CD4-positive, alpha-beta T cell (primary cell): Measurements from ENCODE around the gene CUL7. TPM values are rescaled to one million over a fixed set of nuclear protein-coding genes. Genes with fewer than 3 reads are reported as not detected.

ENCODE experiments used
- ATAC-seq: fragments of 200-7000 bp; cut with Tn5 transposase; one replicate; pipeline ENCODE4 v1.10.0; 2022; ENCODE audit warnings: mild to moderate bottlenecking; ENCODE audit not compliant: poor library complexity
- CTCF ChIA-PET: fragments of 350-600 bp; sonication (Branson Sonifier 250); formaldehyde crosslinking; loops from one replicate; lab custom pipeline; 2021; ENCODE audit warnings: antibody characterized with exemption, inconsistent platforms; lab: Charles Lee
- POLR2A ChIA-PET: fragments of 350-600 bp; sonication (Branson Sonifier 250); formaldehyde crosslinking; loops from one replicate; lab custom pipeline; 2021; ENCODE audit warnings: antibody characterized with exemption, inconsistent platforms; lab: Charles Lee
- DNase-seq, 14 experiments: peaks; one replicate each; pipeline ENCODE4 v3.0.0-alpha.2; 2013 to 2020; ENCODE audit warnings: mixed read lengths in 2 of 14
- H3K27ac ChIP-seq, 2 donors: one replicate each; pipeline versions ENCODE4 v1.5.1 to v1.7.0; 2013; ENCODE audit warnings: low read length in 2 of 2, low read depth in 1 of 2, mild to moderate bottlenecking in 1 of 2
- H3K27me3 ChIP-seq, 2 experiments: 1 replicate in 1 of 2; 2 replicates in 1 of 2; pipeline versions ENCODE4 v1.6.1 to v1.7.0; 2013; ENCODE audit warnings: low read length in 2 of 2, control low read depth in 1 of 2, mild to moderate bottlenecking in 1 of 2, moderate library complexity in 1 of 2; ENCODE audit not compliant: insufficient read depth in 2 of 2, control insufficient read depth in 1 of 2
- H3K36me3 ChIP-seq: one replicate; pipeline ENCODE4 v1.6.1; 2013; ENCODE audit warnings: low read length, control low read depth; ENCODE audit not compliant: insufficient read depth
- H3K4me1 ChIP-seq: one replicate; pipeline ENCODE4 v1.6.1; 2013; ENCODE audit warnings: low read length, control low read depth; ENCODE audit not compliant: insufficient read depth
- H3K4me3 ChIP-seq: one replicate; pipeline ENCODE4 v1.5.1; 2013; ENCODE audit warnings: mild to moderate bottlenecking, low read length, moderate library complexity
- H3K9me3 ChIP-seq, 2 experiments: 1 replicate in 1 of 2; 2 replicates in 1 of 2; pipeline versions ENCODE4 v1.6.1 to v1.7.0; 2013; ENCODE audit warnings: low read length in 2 of 2, mild to moderate bottlenecking in 2 of 2, control low read depth in 1 of 2, moderate library complexity in 1 of 2; ENCODE audit not compliant: control insufficient read depth in 1 of 2, insufficient read depth in 1 of 2
- H3K27ac Mint-ChIP-seq: one replicate; pipeline ENCODE4 v1.8.0; 2020; ENCODE audit warnings: mixed read lengths
- H3K27me3 Mint-ChIP-seq: one replicate; pipeline ENCODE4 v1.8.0; 2021; ENCODE audit warnings: mixed read lengths
- H3K36me3 Mint-ChIP-seq: one replicate; pipeline ENCODE4 v1.8.0; 2021; ENCODE audit warnings: low read depth, mixed read lengths
- H3K4me1 Mint-ChIP-seq: one replicate; pipeline ENCODE4 v1.8.0; 2021; ENCODE audit warnings: low read depth, mixed read lengths
- H3K4me3 Mint-ChIP-seq: one replicate; pipeline ENCODE4 v1.8.0; 2020; ENCODE audit warnings: mild to moderate bottlenecking, mixed read lengths
- H3K9me3 Mint-ChIP-seq: one replicate; pipeline ENCODE4 v1.8.0; 2020; ENCODE audit warnings: mixed read lengths
- intact Hi-C, 2 experiments: fragments of 100-400 bp; cut with DNase I in 1 of 2; cut with micrococcal nuclease in 1 of 2; formaldehyde crosslinking; loops; one replicate each; pipeline versions ENCODE4 v1.15.1 to v1.9.0; 2023 to 2025; cut with DNase I, micrococcal nuclease
- total RNA-seq, 174 experiments: library from RNA in 2 of 174; stranded (reverse) in 2 of 174; gene quantifications; one replicate each; pipeline ENCODE4 v1.2.3 and lab custom pipeline; 2021 to 2026
- TF ChIP-seq, protein P1 (sequence below): fragments of 200-600 bp; IDR thresholded peaks from one replicate; pipeline ENCODE4 v1.8.0; 2022; ENCODE audit warnings: antibody characterized with exemption, mild to moderate bottlenecking

The CUL7 gene
- total RNA-seq, 2 experiments from 2014 or later = 5.9 to 6.9 TPM

- Mint-ChIP-seq H3K4me3 (peak overlapping the region; percentile 45), H3K4me1 (peaks cover 46% of the 10 kb centered on the region), H3K36me3 (peaks cover 77% of the 10 kb centered on the region), H3K9me3 (no peaks in the 10 kb centered on the region), H3K27me3 (no peaks in the 10 kb centered on the region), H3K27ac (peak overlapping the region; percentile 81)
- TF ChIP-seq, protein P1, sequence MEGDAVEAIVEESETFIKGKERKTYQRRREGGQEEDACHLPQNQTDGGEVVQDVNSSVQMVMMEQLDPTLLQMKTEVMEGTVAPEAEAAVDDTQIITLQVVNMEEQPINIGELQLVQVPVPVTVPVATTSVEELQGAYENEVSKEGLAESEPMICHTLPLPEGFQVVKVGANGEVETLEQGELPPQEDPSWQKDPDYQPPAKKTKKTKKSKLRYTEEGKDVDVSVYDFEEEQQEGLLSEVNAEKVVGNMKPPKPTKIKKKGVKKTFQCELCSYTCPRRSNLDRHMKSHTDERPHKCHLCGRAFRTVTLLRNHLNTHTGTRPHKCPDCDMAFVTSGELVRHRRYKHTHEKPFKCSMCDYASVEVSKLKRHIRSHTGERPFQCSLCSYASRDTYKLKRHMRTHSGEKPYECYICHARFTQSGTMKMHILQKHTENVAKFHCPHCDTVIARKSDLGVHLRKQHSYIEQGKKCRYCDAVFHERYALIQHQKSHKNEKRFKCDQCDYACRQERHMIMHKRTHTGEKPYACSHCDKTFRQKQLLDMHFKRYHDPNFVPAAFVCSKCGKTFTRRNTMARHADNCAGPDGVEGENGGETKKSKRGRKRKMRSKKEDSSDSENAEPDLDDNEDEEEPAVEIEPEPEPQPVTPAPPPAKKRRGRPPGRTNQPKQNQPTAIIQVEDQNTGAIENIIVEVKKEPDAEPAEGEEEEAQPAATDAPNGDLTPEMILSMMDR = no peak
- no peak for DNase-seq
- ChIA-PET POLR2A (interaction anchor here (0.6 to 3.1 kb wide), 5 partner anchors 29 to 167 kb away, joined by 3 to 65 read pairs (median 58); partner anchors contain the start of genes CNPY3, KLC4, MRPL2 and PEX6), CTCF (no interaction called here)
- Histone ChIP-seq H3K4me1 (peaks cover 51% of the 10 kb centered on the region), H3K4me3 (no peak overlapping the region), H3K27me3 (no peaks in the 10 kb centered on the region), H3K9me3 (no peaks in the 10 kb centered on the region), H3K27ac (no peak overlapping the region), H3K36me3 (peaks cover 61% of the 10 kb centered on the region)
- ATAC-seq = no peak
- intact Hi-C loops = loop anchor here in 1 of 2 experiments (2.0 to 5.0 kb wide), 4 partner anchors 110 to 796 kb away; partner anchors contain the start of genes MRPS10, SRF and UBR2
These were observed 41.3 kb downstream of the CUL7 start for GRCh38 chr6:43012364-43012763.

DNA sequence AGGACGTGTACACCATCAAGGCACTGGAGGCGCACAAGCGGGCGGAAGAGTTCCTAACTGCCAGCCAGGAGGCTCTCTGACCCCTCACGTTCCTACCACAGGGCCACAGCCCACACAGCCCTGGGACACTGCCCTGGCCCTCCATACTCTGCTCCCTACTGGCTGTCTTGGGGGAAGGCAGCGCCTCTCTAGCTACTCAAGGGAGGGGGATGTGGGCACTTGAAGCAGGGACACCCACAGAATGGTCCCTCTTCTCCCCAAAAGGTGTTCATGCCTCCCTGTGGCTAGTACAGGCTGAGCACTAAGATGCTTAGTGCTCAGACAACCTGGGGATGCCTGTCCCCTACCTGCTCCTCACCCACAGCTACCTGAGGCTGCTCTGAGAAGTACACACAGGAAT, 42.4 kb downstream of the CUL7 start:
- ChIA-PET POLR2A (interaction anchor here (1.2 to 1.7 kb wide), 3 partner anchors 27 to 48 kb away, joined by 3 to 8 read pairs (median 8); partner anchors contain the start of genes KLC4, MRPL2, PEX6 and PPP2R5D), CTCF (no interaction called here)
- no peak overlapping the region for H3K27ac Mint-ChIP-seq
- TF ChIP-seq, protein P1 = no peak
- H3K36me3 ChIP-seq = peaks cover 62% of the 10 kb centered on the region
- peaks cover 38% of the 10 kb centered on the region for H3K4me1 Mint-ChIP-seq
- H3K27me3 ChIP-seq = no peaks in the 10 kb centered on the region
- H3K9me3 Mint-ChIP-seq = no peaks in the 10 kb centered on the region
- no peaks in the 10 kb centered on the region for H3K27me3 Mint-ChIP-seq
- peaks cover 39% of the 10 kb centered on the region for H3K4me1 ChIP-seq
- peaks cover 78% of the 10 kb centered on the region for H3K36me3 Mint-ChIP-seq
- no peak overlapping the region for H3K27ac ChIP-seq
- no peaks in the 10 kb centered on the region for H3K9me3 ChIP-seq
- ATAC-seq (no peak), DNase-seq (no peak)
- intact Hi-C loops = loop anchor here in 1 of 2 experiments (5.0 kb wide), 3 partner anchors 109 to 449 kb away; partner anchors contain the start of genes SRF and UBR2
- no peak overlapping the region for H3K4me3 ChIP-seq
- no peak overlapping the region for H3K4me3 Mint-ChIP-seq

DNA sequence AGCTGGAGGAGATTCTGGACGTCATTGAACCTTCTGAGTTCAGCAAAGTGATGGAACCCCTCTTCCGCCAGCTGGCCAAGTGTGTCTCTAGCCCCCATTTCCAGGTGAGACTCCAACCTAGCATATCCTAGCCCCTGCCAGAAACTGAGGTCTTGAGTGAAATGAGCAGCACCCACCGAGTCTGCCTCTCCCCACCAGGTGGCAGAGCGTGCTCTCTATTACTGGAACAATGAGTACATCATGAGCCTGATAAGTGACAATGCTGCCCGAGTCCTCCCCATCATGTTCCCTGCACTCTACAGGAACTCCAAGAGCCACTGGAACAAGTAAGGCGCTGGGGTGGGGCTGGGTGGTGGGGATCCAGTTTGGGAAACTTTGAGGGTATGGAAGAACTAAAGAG, 44.5 kb downstream of the CUL7 start:
- no peak overlapping the region for H3K4me3 ChIP-seq
- ATAC-seq = no peak
- H3K4me1 Mint-ChIP-seq = peaks cover 22% of the 10 kb centered on the region
- peaks cover 63% of the 10 kb centered on the region for H3K36me3 ChIP-seq
- ChIA-PET POLR2A (no interaction called here), CTCF (interaction anchor here (1.5 kb wide), 1 partner anchor 134 kb away, joined by 4 read pairs; no protein-coding TSS in a partner anchor)
- H3K9me3 Mint-ChIP-seq = no peaks in the 10 kb centered on the region
- no peaks in the 10 kb centered on the region for H3K27me3 ChIP-seq
- H3K27ac ChIP-seq = no peak overlapping the region
- TF ChIP-seq, protein P1 = no peak
- H3K9me3 ChIP-seq = no peaks in the 10 kb centered on the region
- H3K4me1 ChIP-seq = peaks cover 20% of the 10 kb centered on the region
- H3K27me3 Mint-ChIP-seq = no peaks in the 10 kb centered on the region
- peaks cover 79% of the 10 kb centered on the region for H3K36me3 Mint-ChIP-seq
- H3K4me3 Mint-ChIP-seq = no peak overlapping the region
- H3K27ac Mint-ChIP-seq = no peak overlapping the region
- peak in 9 of 14 experiments; percentile 15 to 60 (median 33) for DNase-seq
- intact Hi-C loops = loop anchor here in 1 of 2 experiments (1.0 kb wide), 1 partner anchor 134 kb away; no protein-coding TSS in a partner anchor
